ENCODE data around the gene ZDHHC11B. TPM values are rescaled to one million over a fixed set of nuclear protein-coding genes. Genes with fewer than 3 reads are reported as not detected.
"Not testable (repeated sequence)": the region's sequence is repeated elsewhere in the genome, so short reads cannot be mapped to it uniquely, and the experiment has no call there.

Gene ZDHHC11B
- polyA plus RNA-seq, 1 donor (not counting 4 experiments of a cell fraction or from before 2014, with no cell fraction given), result 0.18 TPM

GRCh38 chr5:746258-746761 is 38.2 kb downstream of the ZDHHC11B start:
- Histone ChIP-seq H3K9me1 (ENCODE audit: control insufficient read depth, extremely low read depth, insufficient read depth, low read length) (no peaks in the 10 kb centered on the region), H3K4me1 (ENCODE audit: control insufficient read depth, extremely low read depth, insufficient read depth, low read length) (no peaks in the 10 kb centered on the region), H3K4me3 (ENCODE audit: control insufficient read depth in 2 of 3, extremely low read depth in 1 of 3, insufficient read depth in 2 of 3, low read depth in 1 of 3, low read length in 3 of 3) (no peak overlapping the region), H3K27me3 (ENCODE audit: control insufficient read depth, extremely low read depth, insufficient read depth, low read length) (no peaks in the 10 kb centered on the region), H3K79me2 (ENCODE audit: control insufficient read depth, insufficient read depth, low read length) (no peaks in the 10 kb centered on the region), H3K36me3 (ENCODE audit: control insufficient read depth in 2 of 2, extremely low read depth in 1 of 2, insufficient read depth in 2 of 2, low read length in 2 of 2) (no peaks in the 10 kb centered on the region), H4K20me1 (ENCODE audit: control insufficient read depth, extremely low read depth, insufficient read depth, low read length) (no peaks in the 10 kb centered on the region), H3K27ac (ENCODE audit: control insufficient read depth, insufficient read depth, low read length) (no peak overlapping the region), H2AFZ (ENCODE audit: control insufficient read depth, low read length) (no peak overlapping the region), H3K9me3 (ENCODE audit: control insufficient read depth, low read depth, low read length) (no peaks in the 10 kb centered on the region), H3K9ac (ENCODE audit: control insufficient read depth, extremely low read depth, insufficient read depth, low read length) (no peak overlapping the region), H3K4me2 (ENCODE audit: control insufficient read depth, extremely low read depth, insufficient read depth, low read depth, low read length) (no peak overlapping the region)
- DNase-seq (ENCODE audit: low read depth, low spot score) (no peak), FAIRE-seq (no peak)
- TF ChIP-seq EZH2 (IDR thresholded peaks at IDR 0.05; ENCODE audit: low read length), result no peak
- TF ChIP-seq, protein P1, sequence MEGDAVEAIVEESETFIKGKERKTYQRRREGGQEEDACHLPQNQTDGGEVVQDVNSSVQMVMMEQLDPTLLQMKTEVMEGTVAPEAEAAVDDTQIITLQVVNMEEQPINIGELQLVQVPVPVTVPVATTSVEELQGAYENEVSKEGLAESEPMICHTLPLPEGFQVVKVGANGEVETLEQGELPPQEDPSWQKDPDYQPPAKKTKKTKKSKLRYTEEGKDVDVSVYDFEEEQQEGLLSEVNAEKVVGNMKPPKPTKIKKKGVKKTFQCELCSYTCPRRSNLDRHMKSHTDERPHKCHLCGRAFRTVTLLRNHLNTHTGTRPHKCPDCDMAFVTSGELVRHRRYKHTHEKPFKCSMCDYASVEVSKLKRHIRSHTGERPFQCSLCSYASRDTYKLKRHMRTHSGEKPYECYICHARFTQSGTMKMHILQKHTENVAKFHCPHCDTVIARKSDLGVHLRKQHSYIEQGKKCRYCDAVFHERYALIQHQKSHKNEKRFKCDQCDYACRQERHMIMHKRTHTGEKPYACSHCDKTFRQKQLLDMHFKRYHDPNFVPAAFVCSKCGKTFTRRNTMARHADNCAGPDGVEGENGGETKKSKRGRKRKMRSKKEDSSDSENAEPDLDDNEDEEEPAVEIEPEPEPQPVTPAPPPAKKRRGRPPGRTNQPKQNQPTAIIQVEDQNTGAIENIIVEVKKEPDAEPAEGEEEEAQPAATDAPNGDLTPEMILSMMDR (optimal IDR thresholded peaks at IDR 0.05 in 1 of 3, IDR thresholded peaks at IDR 0.05 in 1 of 3, conservative IDR thresholded peaks at IDR 0.05 in 1 of 3; ENCODE audit: extremely low read depth in 1 of 3, insufficient read depth in 2 of 3, low read length in 3 of 3), result no peak
- dilution Hi-C loops (cut with MboI; ENCODE audit: extremely low pct_ligation_motif_present, low sequenced_read_pairs), result no loop called here

GRCh38 chr5:745272-746142 is 39.0 kb downstream of the ZDHHC11B start:
- H3K4me3 ChIP-seq (ENCODE audit: control insufficient read depth in 2 of 3, extremely low read depth in 1 of 3, insufficient read depth in 2 of 3, low read depth in 1 of 3, low read length in 3 of 3); H3K4me2 ChIP-seq (ENCODE audit: control insufficient read depth, extremely low read depth, insufficient read depth, low read depth, low read length); H3K36me3 ChIP-seq (ENCODE audit: control insufficient read depth in 2 of 2, extremely low read depth in 1 of 2, insufficient read depth in 2 of 2, low read length in 2 of 2); DNase-seq (ENCODE audit: low read depth, low spot score); FAIRE-seq; H3K27ac ChIP-seq (ENCODE audit: control insufficient read depth, insufficient read depth, low read length); H3K9me1 ChIP-seq (ENCODE audit: control insufficient read depth, extremely low read depth, insufficient read depth, low read length); H3K27me3 ChIP-seq (ENCODE audit: control insufficient read depth, extremely low read depth, insufficient read depth, low read length); H3K9me3 ChIP-seq (ENCODE audit: control insufficient read depth, low read depth, low read length); H3K9ac ChIP-seq (ENCODE audit: control insufficient read depth, extremely low read depth, insufficient read depth, low read length); dilution Hi-C loops (cut with MboI; ENCODE audit: extremely low pct_ligation_motif_present, low sequenced_read_pairs); H3K79me2 ChIP-seq (ENCODE audit: control insufficient read depth, insufficient read depth, low read length); H3K4me1 ChIP-seq (ENCODE audit: control insufficient read depth, extremely low read depth, insufficient read depth, low read length); H2AFZ ChIP-seq (ENCODE audit: control insufficient read depth, low read length); H4K20me1 ChIP-seq (ENCODE audit: control insufficient read depth, extremely low read depth, insufficient read depth, low read length): not testable (repeated sequence)

DNA sequence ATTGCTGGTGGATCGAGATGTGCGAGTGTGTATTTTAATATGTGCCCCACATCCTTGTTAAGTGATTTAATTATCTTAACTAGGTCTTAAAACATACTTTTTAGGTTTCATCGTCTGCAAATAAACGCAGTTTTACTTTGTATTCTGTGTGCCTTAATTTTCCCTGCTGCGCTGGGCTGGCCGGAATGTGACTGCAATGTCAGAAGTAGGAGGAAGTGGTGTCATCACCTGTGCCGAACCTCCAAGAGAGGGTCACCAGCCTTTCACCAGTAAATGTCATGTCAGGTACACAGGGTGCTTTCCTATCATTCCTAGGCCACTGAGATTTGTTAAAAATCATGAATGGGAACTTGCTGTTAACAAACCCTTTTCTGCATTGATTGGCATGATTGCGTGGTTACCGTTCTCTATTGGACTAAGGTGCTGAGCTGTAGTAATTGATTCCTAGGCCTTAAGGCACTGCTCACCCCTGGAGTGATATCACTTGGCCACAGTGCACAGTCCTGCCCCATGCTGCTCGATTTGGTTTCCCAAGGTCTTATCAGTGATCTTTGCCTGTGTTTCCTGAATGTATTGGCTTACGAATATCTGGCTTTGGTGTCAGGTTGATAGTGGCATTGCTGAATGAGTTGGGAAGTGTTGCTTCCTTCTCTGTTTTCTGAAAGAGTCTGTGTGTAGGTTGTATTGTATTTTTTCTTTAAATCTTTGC is 40.7 kb downstream of the ZDHHC11B start:
- H3K27me3 ChIP-seq (ENCODE audit: control insufficient read depth, extremely low read depth, insufficient read depth, low read length); dilution Hi-C loops (cut with MboI; ENCODE audit: extremely low pct_ligation_motif_present, low sequenced_read_pairs); FAIRE-seq: not testable (repeated sequence)

GRCh38 chr5:742276-742675 is 42.3 kb downstream of the ZDHHC11B start:
- H2AFZ ChIP-seq (ENCODE audit: control insufficient read depth, low read length); H3K9me3 ChIP-seq (ENCODE audit: control insufficient read depth, low read depth, low read length); DNase-seq (ENCODE audit: low read depth, low spot score); H3K36me3 ChIP-seq (ENCODE audit: control insufficient read depth in 2 of 2, extremely low read depth in 1 of 2, insufficient read depth in 2 of 2, low read length in 2 of 2); FAIRE-seq; dilution Hi-C loops (cut with MboI; ENCODE audit: extremely low pct_ligation_motif_present, low sequenced_read_pairs); H4K20me1 ChIP-seq (ENCODE audit: control insufficient read depth, extremely low read depth, insufficient read depth, low read length); H3K4me3 ChIP-seq (ENCODE audit: control insufficient read depth in 2 of 3, extremely low read depth in 1 of 3, insufficient read depth in 2 of 3, low read depth in 1 of 3, low read length in 3 of 3); H3K4me2 ChIP-seq (ENCODE audit: control insufficient read depth, extremely low read depth, insufficient read depth, low read depth, low read length); H3K27ac ChIP-seq (ENCODE audit: control insufficient read depth, insufficient read depth, low read length); H3K79me2 ChIP-seq (ENCODE audit: control insufficient read depth, insufficient read depth, low read length); H3K9ac ChIP-seq (ENCODE audit: control insufficient read depth, extremely low read depth, insufficient read depth, low read length); H3K9me1 ChIP-seq (ENCODE audit: control insufficient read depth, extremely low read depth, insufficient read depth, low read length); H3K27me3 ChIP-seq (ENCODE audit: control insufficient read depth, extremely low read depth, insufficient read depth, low read length); H3K4me1 ChIP-seq (ENCODE audit: control insufficient read depth, extremely low read depth, insufficient read depth, low read length): not testable (repeated sequence)

More for the DNA sequence above, 40.7 kb downstream of the ZDHHC11B start:
- H3K27ac ChIP-seq (ENCODE audit: control insufficient read depth, insufficient read depth, low read length); H3K9me1 ChIP-seq (ENCODE audit: control insufficient read depth, extremely low read depth, insufficient read depth, low read length); DNase-seq (ENCODE audit: low read depth, low spot score); H3K9ac ChIP-seq (ENCODE audit: control insufficient read depth, extremely low read depth, insufficient read depth, low read length); H2AFZ ChIP-seq (ENCODE audit: control insufficient read depth, low read length); H3K4me2 ChIP-seq (ENCODE audit: control insufficient read depth, extremely low read depth, insufficient read depth, low read depth, low read length); H3K4me3 ChIP-seq (ENCODE audit: control insufficient read depth in 2 of 3, extremely low read depth in 1 of 3, insufficient read depth in 2 of 3, low read depth in 1 of 3, low read length in 3 of 3); H4K20me1 ChIP-seq (ENCODE audit: control insufficient read depth, extremely low read depth, insufficient read depth, low read length); H3K9me3 ChIP-seq (ENCODE audit: control insufficient read depth, low read depth, low read length); H3K36me3 ChIP-seq (ENCODE audit: control insufficient read depth in 2 of 2, extremely low read depth in 1 of 2, insufficient read depth in 2 of 2, low read length in 2 of 2); H3K4me1 ChIP-seq (ENCODE audit: control insufficient read depth, extremely low read depth, insufficient read depth, low read length); H3K79me2 ChIP-seq (ENCODE audit: control insufficient read depth, insufficient read depth, low read length): not testable (repeated sequence)

Measured in keratinocyte (primary cell).